B cell (primary cell): ENCODE data around the gene PEBP1. TPM values are rescaled to one million over a fixed set of nuclear protein-coding genes. Genes with fewer than 3 reads are reported as not detected.

ENCODE experiments used
- ATAC-seq: fragments of 200-7000 bp; cut with Tn5 transposase; one replicate; pipeline ENCODE4 v1.10.0; 2021; ENCODE audit warnings: low read depth, mild to moderate bottlenecking, moderate number of reproducible peaks, moderate library complexity
- CTCF ChIA-PET: fragments of 350-600 bp; sonication (Branson Sonifier 250); formaldehyde crosslinking; loops from one replicate; lab custom pipeline; 2021; ENCODE audit warnings: antibody characterized with exemption, inconsistent platforms; lab: Charles Lee
- POLR2A ChIA-PET: fragments of 350-600 bp; sonication (Branson Sonifier 250); formaldehyde crosslinking; loops from one replicate; lab custom pipeline; 2021; ENCODE audit warnings: antibody characterized with exemption; lab: Charles Lee
- DNase-seq: peaks from one replicate; pipeline ENCODE4 v3.0.0; 2013
- H2AFZ ChIP-seq: 2 replicates; pipeline ENCODE4 v1.6.1; 2012; ENCODE audit warnings: mild to moderate bottlenecking, low read depth, low read length; ENCODE audit not compliant: insufficient read depth, poor library complexity, severe bottlenecking
- H3K27ac ChIP-seq, 2 donors: 1 replicate in 1 of 2; 2 replicates in 1 of 2; pipeline ENCODE4 v1.5.1; 2012 to 2013; ENCODE audit warnings: low read length in 2 of 2, mild to moderate bottlenecking in 2 of 2, moderate library complexity in 1 of 2
- H3K27me3 ChIP-seq, 4 experiments: fragments of 200-600 bp in 1 of 4; sonication (generic) in 1 of 4; replicated peaks in 1 of 4; 1 replicate in 2 of 4; 2 replicates in 2 of 4; pipeline versions ENCODE4 v1.6.1 to v1.7.0; 2013 to 2016; ENCODE audit warnings: low read length in 3 of 4, mild to moderate bottlenecking in 2 of 4, mixed read lengths in 1 of 4, moderate library complexity in 1 of 4; ENCODE audit not compliant: insufficient read depth in 4 of 4, control insufficient read depth in 3 of 4; ENCODE audit errors: control extremely low read depth in 1 of 4
- H3K36me3 ChIP-seq, 2 experiments: replicated peaks in 1 of 2; 1 replicate in 1 of 2; 2 replicates in 1 of 2; pipeline versions ENCODE4 v1.6.1 to v1.7.1; 2013; ENCODE audit warnings: low read length in 1 of 2; ENCODE audit not compliant: insufficient read depth in 2 of 2, control insufficient read depth in 1 of 2; ENCODE audit errors: control extremely low read depth in 1 of 2, extremely low read depth in 1 of 2
- H3K4me1 ChIP-seq, 2 donors: fragments of 200-600 bp in 1 of 2; sonication (generic) in 1 of 2; 1 replicate in 1 of 2; 2 replicates in 1 of 2; pipeline versions ENCODE4 v1.5.1 to v1.6.1; 2013 to 2017; ENCODE audit warnings: low read length in 2 of 2; ENCODE audit not compliant: control insufficient read depth in 2 of 2, insufficient read depth in 2 of 2
- H3K4me2 ChIP-seq: replicated peaks from 2 replicates; pipeline ENCODE3; 2012; ENCODE audit warnings: mild to moderate bottlenecking, low read depth, low read length; ENCODE audit not compliant: poor library complexity, severe bottlenecking
- H3K4me3 ChIP-seq, 5 experiments: fragments of 200-600 bp in 1 of 5; sonication (generic) in 1 of 5; 1 replicate in 3 of 5; 2 replicates in 2 of 5; pipeline versions ENCODE4 v1.5.1 to v1.7.0; 2011 to 2016; ENCODE audit warnings: low read length in 4 of 5, mild to moderate bottlenecking in 4 of 5, low read depth in 2 of 5, control low read depth in 1 of 5, moderate library complexity in 1 of 5; ENCODE audit not compliant: insufficient read depth in 1 of 5; ENCODE audit errors: control extremely low read depth in 1 of 5, extremely low read depth in 1 of 5
- H3K79me2 ChIP-seq: fragments of 200-600 bp; sonication (generic); one replicate; pipeline ENCODE4 v1.6.0; 2016; ENCODE audit warnings: low read length; ENCODE audit not compliant: control insufficient read depth, insufficient read depth
- H3K9ac ChIP-seq: fragments of 200-600 bp; sonication (generic); 2 replicates; pipeline ENCODE4 v1.6.1; 2017; ENCODE audit warnings: mild to moderate bottlenecking, low read length, moderate library complexity
- H3K9me3 ChIP-seq, 3 donors: one replicate each; pipeline versions ENCODE4 v1.6.1 to v1.7.1; 2013; ENCODE audit warnings: low read length in 2 of 3; ENCODE audit not compliant: control insufficient read depth in 2 of 3, insufficient read depth in 1 of 3; ENCODE audit errors: control extremely low read depth in 1 of 3
- H4K20me1 ChIP-seq: 2 replicates; pipeline ENCODE4 v1.6.0; 2012; ENCODE audit warnings: mild to moderate bottlenecking, low read length; ENCODE audit not compliant: insufficient read depth, control insufficient read depth, poor library complexity, severe bottlenecking
- H3K27ac Mint-ChIP-seq: one replicate; pipeline ENCODE4 v1.8.0; 2021; ENCODE audit warnings: mixed read lengths
- H3K27me3 Mint-ChIP-seq: one replicate; pipeline ENCODE4 v1.8.0; 2021; ENCODE audit warnings: mixed read lengths
- H3K4me1 Mint-ChIP-seq: one replicate; pipeline ENCODE4 v1.8.0; 2021; ENCODE audit warnings: mixed read lengths
- H3K4me3 Mint-ChIP-seq: one replicate; pipeline ENCODE4 v1.8.0; 2021; ENCODE audit warnings: mixed read lengths
- H3K9me3 Mint-ChIP-seq: one replicate; pipeline ENCODE4 v1.8.0; 2022; ENCODE audit warnings: mixed read lengths; ENCODE audit not compliant: insufficient read depth
- EZH2 ChIP-seq: IDR thresholded peaks from 2 replicates; pipeline ENCODE4 v1.6.1; 2012; ENCODE audit warnings: borderline replicate concordance, low read depth, mild to moderate bottlenecking, moderate library complexity, low read length; ENCODE audit not compliant: insufficient read depth, poor library complexity, severe bottlenecking
- WGBS: methylation state at CpG from one replicate; pipeline ENCODE4 v1.1.5; 2013; ENCODE audit warnings: missing lambda C conversion rate; ENCODE audit not compliant: insufficient coverage; 5-methylcytosine and 5-hydroxymethylcytosine counted together
- intact Hi-C: fragments of 100-400 bp; cut with micrococcal nuclease; formaldehyde crosslinking; loops from one replicate; pipeline ENCODE4 v1.10.0; 2022
- polyA plus RNA-seq: library from polyadenylated mRNA; depleted of rRNA; stranded (reverse); fragments of >200 nt; gene quantifications from 2 replicates; pipeline ENCODE4 v1.2.3, GENCODE V29; 2012
- total RNA-seq, 2 donors: library from RNA; stranded (reverse); fragments of 120-200 nt in 1 of 2; gene quantifications; 1 replicate in 1 of 2; 2 replicates in 1 of 2; pipeline versions ENCODE4 v1.2.3 to v1.2.4, GENCODE V29; 2013 to 2022
- TF ChIP-seq, protein P1 (sequence below): fragments of 200-600 bp; IDR thresholded peaks from one replicate; pipeline ENCODE4 v1.8.0; 2022; ENCODE audit warnings: antibody characterized with exemption, mild to moderate bottlenecking

Gene PEBP1
- total and polyA plus RNA-seq, 2 donors (not counting 1 experiment from before 2014, with no cell fraction given) = 76.6 to 106 TPM

DNA sequence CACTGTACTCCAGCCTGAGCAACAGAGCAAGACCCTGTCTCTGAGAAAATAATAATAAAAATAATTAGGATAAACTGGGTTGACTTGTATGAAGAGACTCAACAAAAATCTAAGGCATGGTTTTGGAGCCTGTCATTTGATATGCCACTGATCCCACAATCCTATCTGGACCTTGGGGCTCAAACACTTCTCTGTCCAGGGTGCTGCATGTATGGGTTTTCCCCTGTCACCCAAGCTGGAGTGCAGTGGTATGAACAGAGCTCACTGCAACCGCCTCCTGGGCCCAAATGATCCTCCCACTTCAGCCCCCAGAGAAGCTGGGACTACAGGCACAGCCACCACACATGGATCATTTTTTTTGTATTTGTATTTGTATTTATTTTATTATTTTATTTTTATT is 26.8 kb upstream of the PEBP1 start:
- Histone ChIP-seq H3K27ac (no peak overlapping the region), H3K4me3 (no peak overlapping the region), H3K36me3 (no peaks in the 10 kb centered on the region), H2AFZ (no peak overlapping the region), H3K9me3 (no peaks in the 10 kb centered on the region), H3K4me1 (peaks cover 5 to 6% of the 10 kb centered on the region in 2 donors), H3K4me2 (no peak overlapping the region), H3K9ac (no peak overlapping the region), H3K79me2 (no peaks in the 10 kb centered on the region), H4K20me1 (no peaks in the 10 kb centered on the region), H3K27me3 (peaks cover 0 to 12% (median 2%) of the 10 kb centered on the region in 4 experiments)
- intact Hi-C loops = no loop called here
- no peaks in the 10 kb centered on the region for H3K9me3 Mint-ChIP-seq
- H3K27me3 Mint-ChIP-seq = peaks cover 8% of the 10 kb centered on the region
- POLR2A ChIA-PET = no interaction called here
- no peak for TF ChIP-seq EZH2
- TF ChIP-seq, protein P1, sequence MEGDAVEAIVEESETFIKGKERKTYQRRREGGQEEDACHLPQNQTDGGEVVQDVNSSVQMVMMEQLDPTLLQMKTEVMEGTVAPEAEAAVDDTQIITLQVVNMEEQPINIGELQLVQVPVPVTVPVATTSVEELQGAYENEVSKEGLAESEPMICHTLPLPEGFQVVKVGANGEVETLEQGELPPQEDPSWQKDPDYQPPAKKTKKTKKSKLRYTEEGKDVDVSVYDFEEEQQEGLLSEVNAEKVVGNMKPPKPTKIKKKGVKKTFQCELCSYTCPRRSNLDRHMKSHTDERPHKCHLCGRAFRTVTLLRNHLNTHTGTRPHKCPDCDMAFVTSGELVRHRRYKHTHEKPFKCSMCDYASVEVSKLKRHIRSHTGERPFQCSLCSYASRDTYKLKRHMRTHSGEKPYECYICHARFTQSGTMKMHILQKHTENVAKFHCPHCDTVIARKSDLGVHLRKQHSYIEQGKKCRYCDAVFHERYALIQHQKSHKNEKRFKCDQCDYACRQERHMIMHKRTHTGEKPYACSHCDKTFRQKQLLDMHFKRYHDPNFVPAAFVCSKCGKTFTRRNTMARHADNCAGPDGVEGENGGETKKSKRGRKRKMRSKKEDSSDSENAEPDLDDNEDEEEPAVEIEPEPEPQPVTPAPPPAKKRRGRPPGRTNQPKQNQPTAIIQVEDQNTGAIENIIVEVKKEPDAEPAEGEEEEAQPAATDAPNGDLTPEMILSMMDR = no peak
- no peak for DNase-seq
- peaks cover 5% of the 10 kb centered on the region for H3K4me1 Mint-ChIP-seq
- no peak overlapping the region for H3K27ac Mint-ChIP-seq
- no peak overlapping the region for H3K4me3 Mint-ChIP-seq
- ATAC-seq = no peak
- CTCF ChIA-PET = no interaction called here
- WGBS = no CpG with 5 or more reads among the region's 1 CpG

DNA sequence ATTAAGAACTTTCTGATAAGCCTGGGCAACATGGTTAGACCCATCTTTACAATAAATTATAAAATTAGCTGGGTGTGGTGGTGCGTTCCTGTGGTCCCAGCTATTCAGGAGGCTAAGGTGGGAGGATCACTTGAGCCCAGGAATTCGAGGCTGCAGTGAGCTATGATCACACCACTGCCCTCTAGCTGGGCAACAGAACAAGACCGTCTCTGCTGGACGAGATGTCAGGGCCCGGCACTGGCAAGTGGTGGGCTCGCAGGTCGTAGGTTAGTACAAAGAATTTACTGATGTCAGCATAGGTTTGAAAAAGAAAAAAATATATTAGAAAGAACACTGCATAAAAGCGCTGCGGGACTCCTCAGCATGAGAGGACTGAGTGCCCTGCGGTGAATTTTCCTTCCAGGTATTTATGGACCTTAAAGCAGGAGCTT is 16.5 kb upstream of the PEBP1 start:
- Histone ChIP-seq H3K4me3 (no peak overlapping the region), H3K79me2 (no peaks in the 10 kb centered on the region), H4K20me1 (no peaks in the 10 kb centered on the region), H3K9ac (no peak overlapping the region), H3K27ac (no peak overlapping the region), H3K4me2 (no peak overlapping the region), H2AFZ (no peak overlapping the region), H3K36me3 (no peaks in the 10 kb centered on the region), H3K4me1 (no peaks in the 10 kb centered on the region), H3K27me3 (no peaks in the 10 kb centered on the region), H3K9me3 (no peaks in the 10 kb centered on the region)
- CTCF ChIA-PET = interaction anchor here (0.6 to 3.8 kb wide), 3 partner anchors 16 to 600 kb away, joined by 3 to 28 read pairs (median 3); partner anchors contain the start of gene PEBP1
- ATAC-seq (no peak), DNase-seq (no peak)
- TF ChIP-seq, protein P1 = no peak
- no peak for TF ChIP-seq EZH2
- POLR2A ChIA-PET = no interaction called here
- intact Hi-C loops = no loop called here
- Mint-ChIP-seq H3K27ac (no peak overlapping the region), H3K4me1 (peaks cover 4% of the 10 kb centered on the region), H3K9me3 (no peaks in the 10 kb centered on the region), H3K27me3 (no peaks in the 10 kb centered on the region), H3K4me3 (no peak overlapping the region)
- 96% methylated on average over 7 of the region's 10 CpGs for WGBS
